Esophagus muscularis mucosa (tissue), 4 donors: ENCODE results near the gene KCNAB2. TPM values are rescaled to one million over a fixed set of nuclear protein-coding genes. Genes with fewer than 3 reads are reported as not detected.

Source experiments
- DNase-seq: peaks from one replicate; pipeline ENCODE4 v3.0.0-alpha.2; 2017; ENCODE audit errors: extremely low spot score
- H3K27ac ChIP-seq, 4 donors: fragments of 200-600 bp; sonication (generic); replicated peaks in 1 of 4; 1 replicate in 3 of 4; 2 replicates in 1 of 4; pipeline ENCODE4 v1.5.1; 2016 to 2019; ENCODE audit warnings: mild to moderate bottlenecking in 1 of 4
- H3K27me3 ChIP-seq, 4 donors: fragments of 200-600 bp; sonication (generic); one replicate each; pipeline versions ENCODE4 v1.5.1 to v1.6.0; 2016 to 2019
- H3K36me3 ChIP-seq, 4 donors: fragments of 200-600 bp; sonication (generic); one replicate each; pipeline ENCODE4 v1.5.1; 2016 to 2019
- H3K4me1 ChIP-seq, 4 donors: fragments of 200-600 bp; sonication (generic); one replicate each; pipeline ENCODE4 v1.5.1; 2016 to 2019
- H3K4me3 ChIP-seq, 4 donors: fragments of 200-600 bp; sonication (generic); 1 replicate in 2 of 4; 2 replicates in 2 of 4; pipeline ENCODE4 v1.5.1; 2016 to 2019; ENCODE audit warnings: mild to moderate bottlenecking in 4 of 4, moderate library complexity in 1 of 4
- H3K9me3 ChIP-seq, 4 donors: fragments of 200-600 bp; sonication (generic); 1 replicate in 3 of 4; 2 replicates in 1 of 4; pipeline ENCODE4 v1.5.1; 2016 to 2019
- EP300 ChIP-seq: sonication (generic); formaldehyde crosslinking; IDR thresholded peaks from one replicate; pipeline ENCODE4 v1.6.1; 2017; ENCODE audit warnings: antibody characterized with exemption
- POLR2A ChIP-seq: fragments of 450-650 bp; IDR thresholded peaks from one replicate; pipeline ENCODE4 v1.6.1; 2017; ENCODE audit warnings: antibody characterized with exemption, moderate library complexity, mild to moderate bottlenecking, low read depth
- POLR2AphosphoS5 ChIP-seq, 2 donors: sonication (generic); formaldehyde crosslinking; IDR thresholded peaks; one replicate each; pipeline ENCODE4 v1.6.1; 2017; ENCODE audit warnings: antibody characterized with exemption in 2 of 2
- WGBS: methylation state at CpG from one replicate; pipeline ENCODE4 v1.1.5; 2018; 5-methylcytosine and 5-hydroxymethylcytosine counted together
- intact Hi-C: fragments of 100-400 bp; cut with DNase I; formaldehyde crosslinking; loops from one replicate; pipeline ENCODE4 v1.15.1; 2023
- total RNA-seq, 4 donors: library from RNA; depleted of rRNA; stranded (reverse); fragments of >200 nt; gene quantifications; one replicate each; pipeline versions ENCODE4 v1.1.0 to v1.2.1, GENCODE V29; 2016
- TF ChIP-seq, protein P1 (sequence below), 3 experiments: fragments of 200-600 bp in 2 of 3; fragments of 450-650 bp in 1 of 3; sonication (generic) in 2 of 3; IDR thresholded peaks; one replicate each; pipeline ENCODE4 v1.5.1; 2017 to 2019; ENCODE audit warnings: antibody characterized with exemption in 3 of 3, mild to moderate bottlenecking in 2 of 3, moderate library complexity in 1 of 3

Gene KCNAB2
- 10 to 100 TPM; 10.4 to 19.3 (median 13.2) TPM for total RNA-seq

DNA sequence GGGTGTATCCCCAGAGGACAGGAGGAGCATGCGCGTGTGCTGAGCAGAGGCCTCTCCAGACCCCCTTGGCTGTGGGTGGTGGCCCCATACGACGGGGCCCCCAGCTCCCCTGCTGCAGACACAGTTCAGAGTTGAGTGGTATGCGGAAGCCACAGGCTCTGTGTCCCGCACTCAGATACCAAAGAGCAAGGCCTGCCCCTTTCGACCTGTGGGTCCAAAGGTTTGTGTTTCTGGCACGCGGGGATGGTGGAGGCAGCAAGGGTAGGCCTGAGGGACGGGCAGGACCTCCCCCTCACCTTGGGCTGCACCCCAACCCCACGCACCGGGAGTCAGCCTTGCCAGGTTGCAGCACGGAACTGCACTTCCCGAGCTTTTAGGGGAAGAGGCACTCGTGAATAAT lies at the start of gene KCNAB2:
KCNAB2 (plus strand) TSS at position 328 of the 400 bp plus-strand sequence. CDS start 5,649 bp downstream, outside the sequence.
- no peak for DNase-seq
- Histone ChIP-seq H3K4me3 (no peak within 1 kb of the TSS), H3K27ac (no peak within 1 kb of the TSS), H3K36me3 (peaks cover 0 to 17% (median 2%) of the 10 kb centered on the region in 4 donors), H3K9me3 (no peaks in the 10 kb centered on the region), H3K27me3 (peaks cover 0 to 23% (median 0%) of the 10 kb centered on the region in 4 donors), H3K4me1 (no peaks in the 10 kb centered on the region)
- WGBS: 53% methylated on average over 8 of the region's 15 CpGs
- TF ChIP-seq POLR2A (no peak), EP300 (no peak), POLR2AphosphoS5 (IDR thresholded peaks at IDR 0.05) (no peak)
- TF ChIP-seq, protein P1, sequence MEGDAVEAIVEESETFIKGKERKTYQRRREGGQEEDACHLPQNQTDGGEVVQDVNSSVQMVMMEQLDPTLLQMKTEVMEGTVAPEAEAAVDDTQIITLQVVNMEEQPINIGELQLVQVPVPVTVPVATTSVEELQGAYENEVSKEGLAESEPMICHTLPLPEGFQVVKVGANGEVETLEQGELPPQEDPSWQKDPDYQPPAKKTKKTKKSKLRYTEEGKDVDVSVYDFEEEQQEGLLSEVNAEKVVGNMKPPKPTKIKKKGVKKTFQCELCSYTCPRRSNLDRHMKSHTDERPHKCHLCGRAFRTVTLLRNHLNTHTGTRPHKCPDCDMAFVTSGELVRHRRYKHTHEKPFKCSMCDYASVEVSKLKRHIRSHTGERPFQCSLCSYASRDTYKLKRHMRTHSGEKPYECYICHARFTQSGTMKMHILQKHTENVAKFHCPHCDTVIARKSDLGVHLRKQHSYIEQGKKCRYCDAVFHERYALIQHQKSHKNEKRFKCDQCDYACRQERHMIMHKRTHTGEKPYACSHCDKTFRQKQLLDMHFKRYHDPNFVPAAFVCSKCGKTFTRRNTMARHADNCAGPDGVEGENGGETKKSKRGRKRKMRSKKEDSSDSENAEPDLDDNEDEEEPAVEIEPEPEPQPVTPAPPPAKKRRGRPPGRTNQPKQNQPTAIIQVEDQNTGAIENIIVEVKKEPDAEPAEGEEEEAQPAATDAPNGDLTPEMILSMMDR (IDR thresholded peaks at IDR 0.05): no peak
- intact Hi-C loops: no loop called here

DNA sequence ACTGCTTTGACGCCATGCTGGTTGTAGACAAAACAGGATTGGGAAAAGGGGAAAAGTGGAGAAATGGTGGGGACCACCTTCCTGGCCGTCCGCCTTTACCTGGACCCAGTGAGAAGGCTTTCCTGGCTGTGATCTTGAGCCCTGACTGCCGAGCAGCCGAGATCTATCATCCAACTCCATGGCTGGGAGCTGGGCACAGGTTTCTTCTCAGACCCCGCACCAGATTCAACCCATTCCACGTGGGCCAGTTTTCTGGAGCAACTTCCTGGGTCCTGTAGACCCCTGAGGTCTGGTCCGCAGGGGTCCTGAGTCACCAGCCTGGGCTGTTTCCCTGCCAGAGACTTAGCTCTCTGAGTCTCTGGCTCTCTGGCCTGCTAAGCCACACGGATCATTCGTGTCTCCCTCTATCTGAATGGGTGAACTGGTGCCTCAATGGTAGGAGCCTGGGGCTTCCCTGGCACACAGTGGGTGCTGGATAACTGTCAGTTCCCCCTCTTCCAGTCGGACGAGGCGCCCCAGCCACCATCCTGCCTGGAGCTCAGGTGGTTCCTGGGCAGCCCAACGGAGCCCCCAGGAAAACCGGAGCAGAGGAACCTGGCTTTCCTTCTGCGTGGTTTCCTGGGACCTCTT lies 48.9 kb upstream of the KCNAB2 start:
- DNase-seq: no peak
- Histone ChIP-seq H3K4me1 (peaks cover 10 to 22% (median 14%) of the 10 kb centered on the region in 4 donors), H3K27me3 (no peaks in the 10 kb centered on the region), H3K9me3 (no peaks in the 10 kb centered on the region), H3K27ac (no peak overlapping the region), H3K36me3 (no peaks in the 10 kb centered on the region), H3K4me3 (no peak overlapping the region)
- TF ChIP-seq EP300 (no peak), POLR2AphosphoS5 (IDR thresholded peaks at IDR 0.05) (no peak), POLR2A (no peak)
- TF ChIP-seq, protein P1 (IDR thresholded peaks at IDR 0.05): no peak
- 95% methylated on average over 7 of the region's 16 CpGs for WGBS
- intact Hi-C loops: loop anchor here (10.0 kb wide), 1 partner anchor 198 kb away; the partner anchor contains the start of gene RPL22

DNA sequence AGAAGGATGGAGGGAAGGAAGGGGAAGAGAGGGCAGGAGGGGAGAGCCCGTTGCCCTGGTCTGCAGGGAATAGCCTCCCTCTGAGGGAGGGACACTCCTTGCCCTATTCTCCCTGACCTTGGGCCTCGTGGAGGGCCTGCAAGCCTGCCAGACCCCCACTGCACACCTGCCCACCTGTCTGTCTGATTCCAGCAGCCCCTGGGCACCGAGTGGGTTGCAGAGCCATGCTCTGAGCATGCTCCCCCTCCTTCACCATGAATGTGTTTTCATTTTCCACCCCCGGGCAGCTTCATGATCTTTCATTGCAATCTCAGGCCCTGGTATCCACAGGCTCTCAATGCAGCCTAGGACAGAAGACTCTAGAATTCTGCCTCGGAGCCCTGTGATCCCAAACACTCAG lies 48.4 kb upstream of the KCNAB2 start:
- Histone ChIP-seq H3K9me3 (no peaks in the 10 kb centered on the region), H3K4me1 (peaks cover 10 to 22% (median 16%) of the 10 kb centered on the region in 4 donors), H3K36me3 (no peaks in the 10 kb centered on the region), H3K27ac (no peak overlapping the region), H3K27me3 (no peaks in the 10 kb centered on the region), H3K4me3 (no peak overlapping the region)
- TF ChIP-seq, protein P1 (IDR thresholded peaks at IDR 0.05): no peak
- TF ChIP-seq POLR2A (no peak), EP300 (no peak), POLR2AphosphoS5 (IDR thresholded peaks at IDR 0.05) (no peak)
- DNase-seq: no peak
- intact Hi-C loops: loop anchor here (10.0 kb wide), 1 partner anchor 197 kb away; the partner anchor contains the start of gene RPL22
- WGBS: 83% methylated on average over 5 of the region's 5 CpGs

DNA sequence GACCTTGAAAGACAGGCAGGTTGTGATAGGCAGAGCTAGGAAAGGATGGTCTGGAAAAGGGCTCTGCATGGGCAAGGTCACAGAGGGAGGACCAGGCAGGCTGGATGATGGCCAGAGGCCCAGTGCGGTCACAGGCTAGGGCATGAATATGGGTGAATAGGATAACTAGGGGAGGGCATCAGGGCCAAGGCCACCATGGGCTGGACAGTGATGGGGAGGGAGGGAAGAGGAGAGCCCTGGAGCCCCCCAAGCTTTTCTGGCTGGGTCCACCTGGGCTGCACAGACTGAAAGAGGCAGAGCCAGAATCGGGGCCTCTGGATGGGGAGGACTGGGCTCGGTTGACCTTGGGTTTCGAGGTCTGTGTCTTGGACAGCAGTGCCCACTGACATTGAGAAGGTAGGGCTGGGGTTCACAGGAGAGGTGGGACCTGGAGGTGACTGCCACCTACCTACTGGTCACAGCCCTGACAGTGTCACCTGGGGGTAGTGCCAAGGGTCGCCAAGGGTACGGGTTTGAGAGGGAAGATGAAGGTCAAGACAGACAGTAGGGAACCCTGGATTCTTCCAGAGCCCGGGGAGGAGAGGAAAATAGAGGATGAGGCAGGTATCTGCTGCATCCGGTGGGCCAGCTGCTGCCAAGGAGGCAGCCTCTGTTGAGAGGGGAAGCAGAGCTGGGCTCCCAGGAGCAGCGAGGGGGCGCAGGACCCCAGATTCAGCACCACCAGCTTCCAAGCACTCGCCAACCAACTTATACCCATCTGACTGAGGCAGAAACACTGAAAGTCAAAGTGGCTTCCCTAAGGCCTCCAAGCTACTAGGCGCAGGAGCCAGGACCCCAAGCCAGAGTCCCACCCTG lies 47.4 kb upstream of the KCNAB2 start:
- Histone ChIP-seq H3K27ac (no peak overlapping the region), H3K9me3 (no peaks in the 10 kb centered on the region), H3K36me3 (no peaks in the 10 kb centered on the region), H3K4me3 (no peak overlapping the region), H3K27me3 (no peaks in the 10 kb centered on the region), H3K4me1 (peaks cover 5 to 15% (median 11%) of the 10 kb centered on the region in 4 donors)
- TF ChIP-seq, protein P1 (IDR thresholded peaks at IDR 0.05): no peak
- TF ChIP-seq POLR2AphosphoS5 (IDR thresholded peaks at IDR 0.05) (no peak), POLR2A (no peak)
- no peak for DNase-seq
- 95% methylated on average over 12 of the region's 12 CpGs for WGBS
- intact Hi-C loops: loop anchor here (10.0 kb wide), 1 partner anchor 197 kb away; the partner anchor contains the start of gene RPL22
